PC-9 (cell line): Measurements from ENCODE around the gene ARPC5. TPM values are rescaled to one million over a fixed set of nuclear protein-coding genes. Genes with fewer than 3 reads are reported as not detected.

Experiments used
- BruUV-seq: library from RNA; stranded (reverse); fragments of 400-500 nt; replicated peaks from 2 replicates; lab custom pipeline; 2021; lab: Mats Ljungman, UMichigan
- CTCF ChIA-PET: fragments of 300-600 bp; sonication (Branson Sonifier 250); formaldehyde crosslinking; loops from one replicate; lab custom pipeline; 2022; ENCODE audit warnings: antibody characterized with exemption; lab: Charles Lee
- POLR2A ChIA-PET: fragments of 300-600 bp; sonication (Branson Sonifier 250); formaldehyde crosslinking; loops from one replicate; lab custom pipeline; 2022; ENCODE audit warnings: antibody characterized with exemption; ENCODE audit not compliant: unreplicated experiment; lab: Charles Lee
- DNase-seq, 2 experiments: peaks; one replicate each; pipeline versions ENCODE4 v3.0.0 to v3.0.0-alpha.2; 2015 to 2022; ENCODE audit warnings: mixed read lengths in 1 of 2
- H2AFZ ChIP-seq: fragments of 200-600 bp; sonication (generic); 2 replicates; pipeline ENCODE4 v1.8.1; 2017; ENCODE audit warnings: antibody characterized with exemption
- H3F3A ChIP-seq: fragments of 200-600 bp; sonication (generic); 2 replicates; pipeline ENCODE4 v1.8.1; 2017; ENCODE audit warnings: antibody characterized with exemption, mild to moderate bottlenecking, low read depth; ENCODE audit not compliant: insufficient read depth
- H3K27ac ChIP-seq: fragments of 200-600 bp; sonication (generic); 2 replicates; pipeline ENCODE4 v1.6.1; 2016; ENCODE audit warnings: mixed run types
- H3K27me3 ChIP-seq: fragments of 200-600 bp; sonication (generic); 2 replicates; pipeline ENCODE4 v1.6.1; 2016; ENCODE audit warnings: low read depth, mixed run types; ENCODE audit not compliant: insufficient read depth
- H3K36me3 ChIP-seq: fragments of 200-600 bp; sonication (generic); 2 replicates; pipeline ENCODE4 v1.6.1; 2016; ENCODE audit warnings: low read depth, mixed run types
- H3K4me1 ChIP-seq: fragments of 200-600 bp; sonication (generic); replicated peaks from 2 replicates; pipeline ENCODE4 v1.6.1; 2016; ENCODE audit warnings: mixed run types; ENCODE audit not compliant: insufficient read depth
- H3K4me2 ChIP-seq: fragments of 200-600 bp; sonication (generic); 2 replicates; pipeline ENCODE4 v1.6.1; 2017; ENCODE audit warnings: mixed run types
- H3K4me3 ChIP-seq: fragments of 200-600 bp; sonication (generic); 2 replicates; pipeline ENCODE4 v1.6.1; 2016; ENCODE audit warnings: mixed run types
- H3K79me2 ChIP-seq: fragments of 200-600 bp; sonication (generic); 2 replicates; pipeline ENCODE4 v1.6.1; 2017; ENCODE audit warnings: low read depth, mixed run types
- H3K9me2 ChIP-seq: fragments of 200-600 bp; sonication (generic); 2 replicates; pipeline ENCODE4 v1.8.1; 2017; ENCODE audit warnings: mild to moderate bottlenecking; ENCODE audit not compliant: insufficient read depth
- H3K9me3 ChIP-seq: fragments of 200-600 bp; sonication (generic); 2 replicates; pipeline ENCODE4 v1.8.1; 2016; ENCODE audit warnings: low read depth; ENCODE audit not compliant: insufficient read depth
- H4K20me1 ChIP-seq: fragments of 200-600 bp; sonication (generic); 2 replicates; pipeline ENCODE4 v1.8.1; 2017; ENCODE audit not compliant: insufficient read depth
- EZH2 ChIP-seq: fragments of 200-600 bp; sonication (generic); IDR thresholded peaks from 2 replicates; pipeline ENCODE4 v1.8.0; 2017; ENCODE audit warnings: antibody characterized with exemption, low read depth
- intact Hi-C: fragments of 100-400 bp; cut with micrococcal nuclease; formaldehyde crosslinking; loops from one replicate; pipeline ENCODE4 v1.10.0; 2022; ENCODE audit not compliant: unreplicated experiment
- total RNA-seq: library from RNA; stranded (reverse); gene quantifications from 2 replicates; pipeline ENCODE4 v1.2.3, GENCODE V29; 2021
- TF ChIP-seq, protein P1 (sequence below): fragments of 200-600 bp; sonication (generic); conservative IDR thresholded peaks from 2 replicates; pipeline ENCODE4 v1.6.1; 2017; ENCODE audit warnings: mixed run types, antibody characterized with exemption, mild to moderate bottlenecking, moderate library complexity

Gene ARPC5
- total RNA-seq, 1 experiment from 2014 or later: 143 TPM

DNA sequence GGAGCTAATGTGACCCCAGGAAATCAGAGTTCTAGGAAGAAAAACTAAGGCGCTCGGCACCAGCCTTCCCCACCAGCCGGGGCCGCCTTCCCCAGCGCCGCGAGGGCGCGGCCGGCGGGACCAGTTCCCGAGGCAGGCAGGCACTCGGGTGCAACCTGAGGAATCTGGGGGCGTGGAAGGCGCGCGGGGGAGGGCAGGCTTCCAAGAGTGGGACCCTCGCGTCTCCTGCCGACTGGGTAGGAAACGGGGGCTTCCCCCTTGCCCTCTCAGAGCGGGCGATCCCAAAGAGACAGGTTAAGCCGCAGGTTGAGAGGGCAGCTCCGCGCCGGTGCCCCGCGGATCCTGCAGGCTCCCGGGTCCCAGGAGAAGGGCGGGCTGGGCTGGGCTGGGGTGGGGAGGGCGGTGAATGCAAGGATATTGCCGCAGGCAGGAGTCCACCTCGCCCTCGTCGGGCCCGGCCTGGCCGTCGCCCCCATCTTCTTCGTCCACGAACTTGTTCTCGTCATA is 431 bp downstream of the ARPC5 start:
- H3F3A ChIP-seq: peaks cover 24% of the 10 kb centered on the region; the same call in 1 of the 2 replicates
- intact Hi-C loops: loop anchor here (1.0 to 10.0 kb wide), 5 partner anchors 62 to 1060 kb away; partner anchors contain the start of gene SMG7
- peak overlapping the region; percentile 69 for H3K27ac ChIP-seq
- POLR2A ChIA-PET: interaction anchor here (0.6 kb wide), 2 partner anchors 354 to 359 kb away, joined by 3 to 4 read pairs; no protein-coding TSS in a partner anchor
- peaks cover 49% of the 10 kb centered on the region for H3K79me2 ChIP-seq
- no TSS peak for BruUV-seq
- H3K4me1 ChIP-seq: peaks cover 40% of the 10 kb centered on the region
- TF ChIP-seq, protein P1, sequence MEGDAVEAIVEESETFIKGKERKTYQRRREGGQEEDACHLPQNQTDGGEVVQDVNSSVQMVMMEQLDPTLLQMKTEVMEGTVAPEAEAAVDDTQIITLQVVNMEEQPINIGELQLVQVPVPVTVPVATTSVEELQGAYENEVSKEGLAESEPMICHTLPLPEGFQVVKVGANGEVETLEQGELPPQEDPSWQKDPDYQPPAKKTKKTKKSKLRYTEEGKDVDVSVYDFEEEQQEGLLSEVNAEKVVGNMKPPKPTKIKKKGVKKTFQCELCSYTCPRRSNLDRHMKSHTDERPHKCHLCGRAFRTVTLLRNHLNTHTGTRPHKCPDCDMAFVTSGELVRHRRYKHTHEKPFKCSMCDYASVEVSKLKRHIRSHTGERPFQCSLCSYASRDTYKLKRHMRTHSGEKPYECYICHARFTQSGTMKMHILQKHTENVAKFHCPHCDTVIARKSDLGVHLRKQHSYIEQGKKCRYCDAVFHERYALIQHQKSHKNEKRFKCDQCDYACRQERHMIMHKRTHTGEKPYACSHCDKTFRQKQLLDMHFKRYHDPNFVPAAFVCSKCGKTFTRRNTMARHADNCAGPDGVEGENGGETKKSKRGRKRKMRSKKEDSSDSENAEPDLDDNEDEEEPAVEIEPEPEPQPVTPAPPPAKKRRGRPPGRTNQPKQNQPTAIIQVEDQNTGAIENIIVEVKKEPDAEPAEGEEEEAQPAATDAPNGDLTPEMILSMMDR: no peak; the same call in 1 of the 2 replicates
- no peak for TF ChIP-seq EZH2
- no peaks in the 10 kb centered on the region for H3K27me3 ChIP-seq
- H4K20me1 ChIP-seq: peaks cover 21% of the 10 kb centered on the region
- peak overlapping the region; percentile 92 for H3K4me2 ChIP-seq
- peak overlapping the region; percentile 98 for H3K4me3 ChIP-seq
- peak in 1 of 2 experiments; percentile 39 for DNase-seq
- peak overlapping the region; percentile 73 for H2AFZ ChIP-seq
- H3K9me3 ChIP-seq: no peaks in the 10 kb centered on the region
- no peaks in the 10 kb centered on the region for H3K9me2 ChIP-seq
- H3K36me3 ChIP-seq: peaks cover 25% of the 10 kb centered on the region
- CTCF ChIA-PET: no interaction called here

DNA sequence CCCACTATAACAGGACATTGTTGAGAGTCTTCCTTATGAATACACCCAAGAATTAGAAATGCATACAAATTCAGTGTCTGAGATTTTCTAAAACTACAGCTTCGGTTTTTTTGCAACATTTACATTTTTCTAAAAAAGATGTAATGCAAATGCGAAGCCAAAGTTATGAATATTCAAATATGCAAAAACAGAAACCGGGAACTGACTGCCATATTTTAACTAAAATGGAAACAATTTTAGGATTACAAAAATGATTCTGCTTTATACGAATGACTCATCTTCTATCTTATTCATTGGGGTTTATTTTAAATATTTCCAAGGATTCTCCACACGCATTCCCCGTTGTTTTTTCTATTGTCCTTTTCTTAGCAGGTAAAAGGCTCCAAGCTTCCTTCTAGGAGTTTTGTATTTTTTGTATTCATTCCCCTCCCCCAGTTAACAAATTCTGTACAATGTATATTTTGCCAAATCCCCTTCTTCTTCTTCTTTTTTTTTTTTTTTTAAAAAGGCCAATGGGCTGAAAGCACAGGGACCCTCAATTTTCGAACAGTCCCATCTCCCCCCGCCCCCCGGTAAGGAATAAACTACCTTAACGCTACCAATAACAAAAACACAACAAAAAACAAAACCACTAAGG is 1.0 kb downstream of the ARPC5 start:
- TF ChIP-seq, protein P1: no peak
- no peak for DNase-seq
- Histone ChIP-seq H3K9me3 (no peaks in the 10 kb centered on the region), H3K9me2 (no peaks in the 10 kb centered on the region), H4K20me1 (peaks cover 21% of the 10 kb centered on the region), H3K4me1 (peaks cover 40% of the 10 kb centered on the region), H3K4me3 (peak overlapping the region; percentile 98), H3K4me2 (peak overlapping the region; percentile 92), H3K36me3 (peaks cover 32% of the 10 kb centered on the region), H3K79me2 (peaks cover 49% of the 10 kb centered on the region), H3K27ac (peak overlapping the region; percentile 69), H3K27me3 (no peaks in the 10 kb centered on the region), H2AFZ (peak overlapping the region; percentile 73), H3F3A (peaks cover 30% of the 10 kb centered on the region; the same call in 1 of the 2 replicates)
- POLR2A ChIA-PET: interaction anchor here (0.7 kb wide), 1 partner anchor 353 kb away, joined by 10 read pairs; no protein-coding TSS in a partner anchor
- BruUV-seq: TSS peak; percentile 53
- CTCF ChIA-PET: interaction anchor here (0.7 kb wide), 1 partner anchor 9 kb away, joined by 6 read pairs; no protein-coding TSS in a partner anchor
- intact Hi-C loops: loop anchor here (1.0 to 10.0 kb wide), 5 partner anchors 63 to 1060 kb away; partner anchors contain the start of gene SMG7

DNA sequence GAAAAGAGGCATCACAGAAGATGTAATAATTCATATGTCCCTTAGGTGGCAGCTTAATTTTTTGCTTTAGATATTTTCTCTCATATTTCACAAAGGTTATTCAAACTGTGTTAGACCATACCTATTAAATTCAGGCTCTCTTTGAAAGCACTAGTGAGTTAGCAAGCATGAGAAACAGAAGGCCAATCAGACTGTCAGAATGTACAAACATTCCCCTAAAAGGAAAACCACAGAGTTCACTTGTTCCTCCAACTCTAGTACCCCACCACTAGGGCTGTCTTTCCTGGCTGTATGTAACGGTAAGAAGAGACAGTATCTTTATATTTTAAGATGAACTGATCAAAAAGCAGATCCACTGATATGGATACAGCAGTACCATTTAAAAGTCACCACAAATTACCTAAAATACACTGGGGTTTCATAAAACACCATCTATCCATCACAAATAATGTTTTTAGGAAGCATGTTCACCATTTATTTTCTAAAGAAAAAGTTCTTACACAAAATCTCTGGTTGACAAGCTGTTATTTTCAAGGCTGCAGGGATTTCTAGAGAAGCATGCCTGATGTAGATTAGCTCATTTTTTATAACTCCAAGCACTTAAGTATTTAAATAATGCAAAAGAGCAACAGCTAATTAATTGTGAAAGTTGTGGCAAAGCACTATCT is 1.8 kb downstream of the ARPC5 start:
- POLR2A ChIA-PET: no interaction called here
- peaks cover 39% of the 10 kb centered on the region for H3K36me3 ChIP-seq
- no peak overlapping the region for H2AFZ ChIP-seq
- intact Hi-C loops: loop anchor here (2.0 to 10.0 kb wide), 2 partner anchors 423 to 1061 kb away; no protein-coding TSS in a partner anchor
- no peaks in the 10 kb centered on the region for H3K9me3 ChIP-seq
- H3K27me3 ChIP-seq: no peaks in the 10 kb centered on the region
- peaks cover 54% of the 10 kb centered on the region for H3K79me2 ChIP-seq
- no peaks in the 10 kb centered on the region for H3K9me2 ChIP-seq
- peaks cover 21% of the 10 kb centered on the region for H4K20me1 ChIP-seq
- peaks cover 37% of the 10 kb centered on the region for H3F3A ChIP-seq
- DNase-seq: peak in 1 of 2 experiments; percentile 74
- H3K27ac ChIP-seq: peak overlapping the region; percentile 69; the same call in 1 of the 2 replicates
- peaks cover 40% of the 10 kb centered on the region for H3K4me1 ChIP-seq
- H3K4me2 ChIP-seq: peak overlapping the region; percentile 92
- BruUV-seq: no TSS peak
- peak overlapping the region; percentile 98 for H3K4me3 ChIP-seq
- TF ChIP-seq EZH2: no peak
- TF ChIP-seq, protein P1: peak; percentile 79
- CTCF ChIA-PET: interaction anchor here (0.6 to 0.7 kb wide), 2 partner anchors 8 to 119 kb away, joined by 3 to 6 read pairs; no protein-coding TSS in a partner anchor
